GM12878 (cell line): ENCODE data around the gene NTSR1. TPM values are rescaled to one million over a fixed set of nuclear protein-coding genes. Genes with fewer than 3 reads are reported as not detected.

Experiments
- ATAC-seq: fragments of 200-7000 bp; cut with Tn5 transposase; 3 replicates; pipeline ENCODE4 v1.9.1; 2020; ENCODE audit warnings: mild to moderate bottlenecking, moderate library complexity
- BruUV-seq: library from RNA; stranded (reverse); fragments of 400-500 nt; replicated peaks from 2 replicates; lab custom pipeline; 2021; lab: Mats Ljungman, UMichigan
- CTCF ChIA-PET: fragments of 300-600 bp; sonication (Branson Sonifier 250); formaldehyde crosslinking; extraction: SDS; loops from one replicate; lab custom pipeline; 2021; ENCODE audit warnings: inconsistent platforms; lab: Yijun Ruan, JAX
- POLR2A ChIA-PET: fragments of 350-600 bp; formaldehyde crosslinking; extraction: SDS; loops from one replicate; lab custom pipeline; 2021; ENCODE audit warnings: inconsistent platforms; lab: Charles Lee
- RAD21 ChIA-PET: fragments of 300-600 bp; sonication (Branson Sonifier 250); formaldehyde crosslinking; loops from one replicate; lab custom pipeline; 2023; ENCODE audit warnings: antibody characterized with exemption; ENCODE audit not compliant: unreplicated experiment; lab: Charles Lee
- SMC1A ChIA-PET: fragments of 300-600 bp; sonication (Branson Sonifier 250); formaldehyde crosslinking; loops from one replicate; lab custom pipeline; 2023; ENCODE audit not compliant: unreplicated experiment, uncharacterized antibody; lab: Charles Lee
- DNase-seq: peaks from one replicate; pipeline ENCODE4 v3.0.0-alpha.2; 2011; ENCODE audit warnings: low read depth, low spot score
- FAIRE-seq: peaks from 3 replicates; lab custom pipeline; 2011; peaks lifted over from hg19 to GRCh38; lab: Jason Lieb, UNC
- H2AFZ ChIP-seq: 2 replicates; pipeline ENCODE4 v1.6.0; 2011; ENCODE audit warnings: low read depth, low read length, control low read depth; ENCODE audit not compliant: control insufficient read depth
- H3K27ac ChIP-seq: 2 replicates; pipeline ENCODE4 v1.5.1; 2011; ENCODE audit warnings: control low read depth; ENCODE audit not compliant: control insufficient read depth, insufficient read depth
- H3K27me3 ChIP-seq, 2 experiments: replicated peaks in 1 of 2; 2 replicates each; pipeline versions ENCODE4 v1.6.0 to v1.6.1; 2011; ENCODE audit warnings: low read length in 1 of 2; ENCODE audit not compliant: control insufficient read depth in 2 of 2, insufficient read depth in 2 of 2
- H3K36me3 ChIP-seq, 2 experiments: 2 replicates each; pipeline ENCODE4 v1.5.1; 2011; ENCODE audit warnings: low read length in 1 of 2; ENCODE audit not compliant: control insufficient read depth in 2 of 2, insufficient read depth in 2 of 2
- H3K4me1 ChIP-seq: 2 replicates; pipeline ENCODE4 v1.6.1; 2011; ENCODE audit warnings: mild to moderate bottlenecking, low read length, moderate library complexity, mixed read lengths; ENCODE audit not compliant: control insufficient read depth, insufficient read depth
- H3K4me2 ChIP-seq: 2 replicates; pipeline ENCODE4 v1.6.0; 2011; ENCODE audit warnings: control low read depth; ENCODE audit not compliant: control insufficient read depth, insufficient read depth
- H3K4me3 ChIP-seq: fragments of 200-600 bp; sonication (generic); 2 replicates; pipeline ENCODE4 v1.5.1; 2016
- H3K79me2 ChIP-seq: 2 replicates; pipeline ENCODE4 v1.6.0; 2011; ENCODE audit warnings: low read length; ENCODE audit not compliant: control insufficient read depth, insufficient read depth
- H3K9ac ChIP-seq: 2 replicates; pipeline ENCODE4 v1.8.0; 2011; ENCODE audit warnings: low read length, control low read depth, mixed read lengths; ENCODE audit not compliant: control insufficient read depth, insufficient read depth
- H3K9me3 ChIP-seq: replicated peaks from 3 replicates; pipeline ENCODE4 v1.5.1; 2011; ENCODE audit warnings: mild to moderate bottlenecking, low read length; ENCODE audit not compliant: control insufficient read depth, insufficient read depth
- H4K20me1 ChIP-seq: 2 replicates; pipeline ENCODE4 v1.6.0; 2011; ENCODE audit not compliant: control insufficient read depth, insufficient read depth
- CUX1 ChIP-seq: IDR thresholded peaks from 2 replicates; pipeline ENCODE4 v1.6.1; 2012; ENCODE audit warnings: improper control_type of control experiment, low read depth, low read length; ENCODE audit not compliant: insufficient replicate concordance
- FOS ChIP-seq: IDR thresholded peaks from 3 replicates; pipeline ENCODE4 v1.6.1; 2011; ENCODE audit warnings: borderline replicate concordance; ENCODE audit not compliant: insufficient read length; ENCODE audit errors: extremely low read depth
- IKZF2 ChIP-seq, 2 experiments: fragments of 450-650 bp; IDR thresholded peaks; 2 replicates each; pipeline ENCODE4 v1.6.1; 2017; ENCODE audit warnings: mild to moderate bottlenecking in 2 of 2, moderate library complexity in 2 of 2
- MTA3 ChIP-seq: IDR thresholded peaks from 2 replicates; pipeline ENCODE4 v1.6.1; 2012; ENCODE audit warnings: low read length, inconsistent platforms, borderline replicate concordance
- NFYA ChIP-seq: IDR thresholded peaks from 2 replicates; pipeline ENCODE4 v1.6.1; 2011; ENCODE audit warnings: low read depth, mild to moderate bottlenecking, low read length, improper control_type of control experiment, borderline replicate concordance
- SUZ12 ChIP-seq: fragments of 200-600 bp; sonication (generic); IDR thresholded peaks from one replicate; pipeline ENCODE4 v1.6.1; 2018; ENCODE audit warnings: antibody characterized with exemption, mild to moderate bottlenecking; ENCODE audit not compliant: unreplicated experiment
- WGBS: methylation state at CpG from one replicate; pipeline ENCODE4 v1.1.6; 2016; ENCODE audit warnings: low lambda C conversion rate; ENCODE audit not compliant: insufficient replicate concordance, insufficient coverage; ENCODE audit errors: missing lambda C conversion rate; 5-methylcytosine and 5-hydroxymethylcytosine counted together
- in situ Hi-C: fragments of 300-500 bp; cut with MboI; formaldehyde crosslinking; loops from 9 replicates; pipeline ENCODE4 v1.14.3; 2018; ENCODE audit warnings: mixed read lengths
- intact Hi-C: fragments of 100-400 bp; cut with micrococcal nuclease; formaldehyde crosslinking; loops from one replicate; pipeline ENCODE4 v1.14.2; 2022; ENCODE audit not compliant: unreplicated experiment
- polyA plus RNA-seq, 11 experiments: library from polyadenylated mRNA; depleted of rRNA in 4 of 11; unstranded in 6 of 11; stranded (reverse) in 5 of 11; fragments of >200 nt; fragmentation: Nextera tagmentation in 4 of 11; fragmentation: Illumina TruSeq in 1 of 11; extraction: Ambion mirVana in 4 of 11; extraction: Trizol in 1 of 11; gene quantifications; 1 replicate in 1 of 11; 2 replicates in 10 of 11; pipeline versions ENCODE4 v1.2.1 to v1.2.3, GENCODE V29; 2011 to 2016; ENCODE audit warnings: inconsistent platforms in 2 of 11, missing spikeins in 2 of 11, low read depth in 1 of 11
- total RNA-seq, 4 experiments: library from RNA; depleted of rRNA in 3 of 4; stranded (reverse); fragments of >200 nt in 3 of 4; fragmentation: Illumina TruSeq in 1 of 4; extraction: Trizol in 1 of 4; gene quantifications; 2 replicates each; pipeline versions ENCODE4 v1.2.1 to v1.2.3, GENCODE V29; 2013 to 2021

Gene NTSR1
- total and polyA plus RNA-seq, 10 of the 15 experiments (the other 5 are each of a cell fraction or from before 2014, with no cell fraction given), result not detected

- ChIA-PET POLR2A (interaction anchor here (0.6 kb wide), 1 partner anchor 109 kb away, joined by 4 read pairs; no protein-coding TSS in a partner anchor), CTCF (interaction anchor here (1.0 kb wide), 1 partner anchor 77 kb away, joined by 3 read pairs; no protein-coding TSS in a partner anchor), RAD21 (no interaction called here), SMC1A (no interaction called here)
- no peaks in the 10 kb centered on the region for H4K20me1 ChIP-seq
- DNase-seq, result no peak
- no peak overlapping the region for H3K4me2 ChIP-seq
- intact Hi-C loops, result no loop called here
- H3K36me3 ChIP-seq, result no peaks in the 10 kb centered on the region
- WGBS, result 48% methylated on average over 10 of the region's 10 CpGs
- H3K27ac ChIP-seq, result no peak overlapping the region
- BruUV-seq, result no TSS peak
- H3K79me2 ChIP-seq, result no peaks in the 10 kb centered on the region
- TF ChIP-seq CUX1 (no peak), NFYA (no peak), IKZF2 (IDR thresholded peaks at IDR 0.05) (no peak), FOS (no peak), MTA3 (no peak), SUZ12 (no peak)
- no peak overlapping the region for H3K9ac ChIP-seq
- in situ Hi-C loops, result no loop called here
- ATAC-seq, result no peak
- H2AFZ ChIP-seq, result no peak overlapping the region
- peaks cover 2% of the 10 kb centered on the region; the same call in 1 of the 3 replicates for H3K9me3 ChIP-seq
- peaks cover 0 to 5% of the 10 kb centered on the region in 2 experiments; a peak in 2 of 4 replicates for H3K27me3 ChIP-seq
- H3K4me1 ChIP-seq, result no peaks in the 10 kb centered on the region
- no peak for FAIRE-seq
- H3K4me3 ChIP-seq, result no peak overlapping the region
Measured at GRCh38 chr20:62715201-62715600, 6.6 kb downstream of the NTSR1 start.
